OCI-LY7 (cell line): ENCODE measurements around the gene MPI. TPM values are rescaled to one million over a fixed set of nuclear protein-coding genes. Genes with fewer than 3 reads are reported as not detected.

Source experiments
- BruUV-seq: library from RNA; stranded (reverse); fragments of 400-500 nt; replicated peaks from 2 replicates; lab custom pipeline; 2021; lab: Mats Ljungman, UMichigan
- CTCF ChIA-PET: fragments of 300-600 bp; sonication (Branson Sonifier 250); formaldehyde crosslinking; loops from one replicate; lab custom pipeline; 2022; ENCODE audit warnings: antibody characterized with exemption; ENCODE audit not compliant: unreplicated experiment; lab: Charles Lee
- POLR2A ChIA-PET: fragments of 300-600 bp; sonication (Branson Sonifier 250); formaldehyde crosslinking; loops from one replicate; lab custom pipeline; 2022; ENCODE audit warnings: antibody characterized with exemption; lab: Charles Lee
- DNase-seq: peaks from one replicate; pipeline ENCODE4 v3.0.0-alpha.2; 2015; ENCODE audit warnings: low spot score
- H2AFZ ChIP-seq: fragments of 200-600 bp; sonication (generic), shearing (Covaris generic); 2 replicates; pipeline ENCODE4 v1.6.1; 2014; ENCODE audit warnings: mild to moderate bottlenecking, antibody characterized with exemption, low read length, moderate library complexity
- H3K27ac ChIP-seq: fragments of 200-600 bp; sonication (generic); 2 replicates; pipeline ENCODE4 v1.5.1; 2014; ENCODE audit warnings: mixed run types, low read depth, mild to moderate bottlenecking, moderate library complexity, low read length, inconsistent platforms; ENCODE audit not compliant: poor library complexity, severe bottlenecking
- H3K36me3 ChIP-seq: fragments of 200-600 bp; sonication (generic); 2 replicates; pipeline ENCODE4 v1.6.1; 2014; ENCODE audit warnings: mild to moderate bottlenecking, antibody characterized with exemption, low read length, moderate library complexity, mixed read lengths; ENCODE audit not compliant: insufficient read depth
- H3K4me1 ChIP-seq: fragments of 200-600 bp; sonication (generic); 2 replicates; pipeline ENCODE4 v1.5.1; 2014; ENCODE audit warnings: mild to moderate bottlenecking, low read length; ENCODE audit not compliant: insufficient read depth, poor library complexity, severe bottlenecking
- H3K4me2 ChIP-seq: fragments of 200-600 bp; sonication (generic); 2 replicates; pipeline ENCODE4 v1.6.1; 2014; ENCODE audit warnings: mild to moderate bottlenecking, low read length
- H3K4me3 ChIP-seq: fragments of 200-600 bp; sonication (generic); 2 replicates; pipeline ENCODE4 v1.5.1; 2014; ENCODE audit warnings: mild to moderate bottlenecking, low read depth, low read length; ENCODE audit not compliant: poor library complexity, severe bottlenecking
- H3K79me2 ChIP-seq: fragments of 200-600 bp; sonication (generic); 2 replicates; pipeline ENCODE4 v1.6.1; 2016; ENCODE audit warnings: low read depth, mild to moderate bottlenecking, low read length, moderate library complexity, mixed read lengths; ENCODE audit not compliant: insufficient read depth
- H3K9me2 ChIP-seq: fragments of 200-600 bp; sonication (generic); 2 replicates; pipeline ENCODE4 v1.6.1; 2016; ENCODE audit warnings: mild to moderate bottlenecking, low read length, mixed read lengths; ENCODE audit not compliant: insufficient read depth
- H3K9me3 ChIP-seq: fragments of 200-600 bp; sonication (generic); 2 replicates; pipeline ENCODE4 v1.6.1; 2014; ENCODE audit warnings: mild to moderate bottlenecking, mixed run types, low read length, mixed read lengths
- H4K20me1 ChIP-seq: fragments of 200-600 bp; sonication (generic); 2 replicates; pipeline ENCODE4 v1.6.1; 2014; ENCODE audit warnings: mild to moderate bottlenecking, antibody characterized with exemption, low read length, moderate library complexity, mixed read lengths; ENCODE audit not compliant: insufficient read depth
- EZH2phosphoT487 ChIP-seq: fragments of 200-600 bp; sonication (generic); IDR thresholded peaks from 2 replicates; pipeline ENCODE4 v1.6.1; 2018; ENCODE audit warnings: low read depth, borderline replicate concordance, mild to moderate bottlenecking, mixed run types, antibody characterized with exemption, low read length, moderate library complexity, mixed read lengths
- intact Hi-C: fragments of 100-400 bp; cut with micrococcal nuclease; formaldehyde crosslinking; loops from one replicate; pipeline ENCODE4 v1.10.0; 2022; ENCODE audit not compliant: unreplicated experiment
- total RNA-seq, 2 experiments: library from RNA; depleted of rRNA in 1 of 2; stranded (reverse); fragments of >200 nt in 1 of 2; shearing (Covaris generic) in 1 of 2; gene quantifications; 2 replicates each; pipeline ENCODE4 v1.2.3, GENCODE V29; 2014 to 2022
- TF ChIP-seq, protein P1 (sequence below): fragments of 200-600 bp; sonication (generic); conservative IDR thresholded peaks from 2 replicates; pipeline ENCODE4 v1.5.1; 2014; ENCODE audit warnings: mild to moderate bottlenecking, antibody characterized with exemption, low read length, moderate library complexity, mixed read lengths

The MPI gene
- total RNA-seq, 2 experiments from 2014 or later: 58.9 to 67.2 TPM

DNA sequence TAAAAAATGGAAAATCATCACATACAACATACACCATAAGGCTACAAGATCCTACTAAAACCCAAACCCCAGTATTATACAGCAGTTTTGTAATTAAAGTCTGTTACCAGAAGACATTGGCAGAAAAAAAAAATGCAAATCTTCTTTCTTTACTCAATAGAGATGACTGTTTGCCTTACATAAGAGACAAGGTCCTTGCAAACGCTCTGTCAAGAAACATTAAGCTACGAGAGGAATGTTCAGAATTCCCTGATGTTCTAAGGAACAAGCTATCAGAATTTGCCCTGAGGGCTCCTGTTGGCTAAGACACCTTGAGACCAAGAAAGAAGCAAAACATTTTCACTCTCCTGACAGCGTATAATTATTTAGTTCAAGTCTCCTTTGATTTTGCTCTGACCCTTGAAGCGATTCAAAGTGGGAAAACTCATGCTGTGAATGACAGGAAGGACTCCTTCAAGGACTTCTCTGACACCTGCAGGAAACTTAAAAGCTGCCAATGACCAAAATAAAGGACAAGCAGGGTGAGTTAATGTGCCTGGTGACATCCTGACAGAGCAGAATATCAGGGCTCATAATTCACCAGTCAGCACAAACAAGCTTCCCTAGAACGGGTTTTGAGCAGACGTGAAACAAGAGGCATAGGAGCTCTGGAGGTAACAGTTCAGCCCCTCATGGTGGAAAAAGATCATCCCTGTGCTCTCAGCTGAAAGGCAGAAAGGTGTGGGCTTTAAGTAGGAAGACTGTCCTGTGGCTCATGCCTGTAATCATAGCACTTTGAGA is 19.2 kb upstream of the MPI start:
- intact Hi-C loops: no loop called here
- Histone ChIP-seq H3K4me2 (peak overlapping the region; percentile 67), H2AFZ (no peak overlapping the region), H3K27ac (peak overlapping the region; percentile 60), H3K4me1 (peaks cover 38% of the 10 kb centered on the region), H3K9me2 (no peaks in the 10 kb centered on the region), H3K79me2 (peaks cover 61% of the 10 kb centered on the region), H4K20me1 (peaks cover 5% of the 10 kb centered on the region), H3K4me3 (peak overlapping the region; percentile 38), H3K36me3 (peaks cover 34% of the 10 kb centered on the region), H3K9me3 (peaks cover 16% of the 10 kb centered on the region)
- TF ChIP-seq, protein P1, sequence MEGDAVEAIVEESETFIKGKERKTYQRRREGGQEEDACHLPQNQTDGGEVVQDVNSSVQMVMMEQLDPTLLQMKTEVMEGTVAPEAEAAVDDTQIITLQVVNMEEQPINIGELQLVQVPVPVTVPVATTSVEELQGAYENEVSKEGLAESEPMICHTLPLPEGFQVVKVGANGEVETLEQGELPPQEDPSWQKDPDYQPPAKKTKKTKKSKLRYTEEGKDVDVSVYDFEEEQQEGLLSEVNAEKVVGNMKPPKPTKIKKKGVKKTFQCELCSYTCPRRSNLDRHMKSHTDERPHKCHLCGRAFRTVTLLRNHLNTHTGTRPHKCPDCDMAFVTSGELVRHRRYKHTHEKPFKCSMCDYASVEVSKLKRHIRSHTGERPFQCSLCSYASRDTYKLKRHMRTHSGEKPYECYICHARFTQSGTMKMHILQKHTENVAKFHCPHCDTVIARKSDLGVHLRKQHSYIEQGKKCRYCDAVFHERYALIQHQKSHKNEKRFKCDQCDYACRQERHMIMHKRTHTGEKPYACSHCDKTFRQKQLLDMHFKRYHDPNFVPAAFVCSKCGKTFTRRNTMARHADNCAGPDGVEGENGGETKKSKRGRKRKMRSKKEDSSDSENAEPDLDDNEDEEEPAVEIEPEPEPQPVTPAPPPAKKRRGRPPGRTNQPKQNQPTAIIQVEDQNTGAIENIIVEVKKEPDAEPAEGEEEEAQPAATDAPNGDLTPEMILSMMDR: no peak
- no peak for TF ChIP-seq EZH2phosphoT487
- DNase-seq: no peak
- CTCF ChIA-PET: interaction anchor here (0.8 to 1.1 kb wide), 3 partner anchors 12 to 26 kb away, joined by 3 to 4 read pairs (median 3); no protein-coding TSS in a partner anchor
- BruUV-seq: TSS peak; percentile 44
- POLR2A ChIA-PET: interaction anchor here (1.0 to 2.5 kb wide), 7 partner anchors 12 to 83 kb away, joined by 3 to 21 read pairs (median 5); no protein-coding TSS in a partner anchor

DNA sequence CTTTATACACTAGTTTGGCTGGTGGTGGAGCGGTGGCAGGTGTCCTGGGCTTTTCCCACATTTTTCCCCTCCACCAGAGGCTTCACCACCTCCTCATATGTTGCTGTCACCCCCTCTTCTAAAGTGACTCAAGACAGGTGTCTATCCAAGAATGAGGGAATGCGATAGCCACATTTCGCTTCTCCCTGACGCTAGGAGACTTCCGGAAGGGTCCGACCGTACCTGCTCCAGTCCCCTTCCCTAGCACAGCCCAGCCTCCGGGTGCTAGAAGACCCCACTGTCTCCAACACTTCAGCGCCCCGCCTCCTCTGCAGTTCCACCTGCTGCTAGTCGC is 17.2 kb upstream of the MPI start:
- H4K20me1 ChIP-seq: peaks cover 5% of the 10 kb centered on the region
- POLR2A ChIA-PET: interaction anchor here (2.5 kb wide), 1 partner anchor 11 kb away, joined by 8 read pairs; no protein-coding TSS in a partner anchor
- BruUV-seq: TSS peak; percentile 43
- no peak overlapping the region for H2AFZ ChIP-seq
- peaks cover 22% of the 10 kb centered on the region for H3K36me3 ChIP-seq
- H3K27ac ChIP-seq: peak overlapping the region; percentile 49
- no peak for DNase-seq
- CTCF ChIA-PET: no interaction called here
- H3K79me2 ChIP-seq: peaks cover 48% of the 10 kb centered on the region
- H3K9me2 ChIP-seq: no peaks in the 10 kb centered on the region
- H3K4me2 ChIP-seq: peak overlapping the region; percentile 82
- intact Hi-C loops: loop anchor here (2.0 kb wide), 1 partner anchor 16 kb away; no protein-coding TSS in a partner anchor
- TF ChIP-seq, protein P1: no peak
- TF ChIP-seq EZH2phosphoT487: no peak
- peaks cover 38% of the 10 kb centered on the region for H3K4me1 ChIP-seq
- H3K4me3 ChIP-seq: peak overlapping the region; percentile 74
- peaks cover 14% of the 10 kb centered on the region for H3K9me3 ChIP-seq
